Measurements from ENCODE around the gene TYMP. TPM values are rescaled to one million over a fixed set of nuclear protein-coding genes. Genes with fewer than 3 reads are reported as not detected.
A peak's percentile ranks its signal among the peaks of the same experiment; 100 is the strongest.
"Not testable (repeated sequence)": the region's sequence is repeated elsewhere in the genome, so short reads cannot be mapped to it uniquely, and the experiment has no call there.

Gene TYMP
- total RNA-seq, 1 experiment from 2014 or later, result 3.2 TPM

DNA sequence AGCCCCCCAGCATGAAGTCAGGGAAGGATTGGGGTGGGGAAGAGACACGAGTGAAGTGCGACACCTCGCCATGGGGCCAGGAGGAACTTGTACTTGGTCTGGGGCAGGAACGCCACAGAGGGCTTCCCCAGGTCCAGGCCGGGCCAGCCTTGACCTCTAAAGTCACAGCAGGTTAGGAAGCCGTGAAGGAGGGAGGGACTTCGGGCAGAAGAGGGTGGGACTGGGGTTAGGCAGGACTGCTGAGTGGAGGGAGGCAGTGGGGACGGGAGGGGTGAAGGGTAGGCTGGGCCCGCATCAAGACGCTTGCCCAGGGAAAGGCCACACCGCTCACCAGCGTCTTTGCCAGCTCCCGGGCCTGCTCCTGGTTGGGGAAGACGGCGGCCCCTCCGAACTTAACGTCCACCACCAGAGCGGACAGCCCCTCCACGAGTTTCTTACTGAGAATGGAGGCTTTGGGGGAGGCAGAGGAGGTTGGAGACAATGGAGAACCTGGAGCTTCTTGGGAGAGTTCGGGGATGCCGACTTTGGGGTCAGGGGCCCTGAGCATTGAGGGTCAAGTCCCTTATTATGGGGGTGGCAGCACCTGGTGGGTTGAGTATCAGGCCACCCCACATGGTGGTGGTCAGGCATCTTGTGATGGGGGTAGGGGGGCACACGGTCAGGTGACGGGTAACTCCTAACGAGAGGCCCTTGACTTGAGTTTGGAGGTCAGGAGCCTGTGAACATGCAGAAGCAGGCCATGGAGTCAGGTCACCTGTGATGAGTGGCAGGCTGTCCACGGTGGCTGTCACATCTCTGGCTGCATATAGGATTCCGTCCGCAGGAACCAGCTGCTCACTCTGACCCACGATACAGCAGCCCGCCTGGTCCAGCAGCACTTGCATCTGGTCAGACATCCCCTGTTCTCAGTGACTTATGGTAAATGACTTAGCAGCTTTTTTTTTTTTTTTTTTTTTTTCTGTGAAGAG, 2.7 kb downstream of the TYMP start:
- no peak for DNase-seq (ENCODE audit: low read depth in 1 of 2, low spot score in 2 of 2)
- Histone ChIP-seq H3K9me3 (replicated peaks) (peaks cover 18% of the 10 kb centered on the region), H3K27ac (peak overlapping the region; percentile 63; the same call in 1 of the 2 replicates), H3K36me3 (peaks cover 34% of the 10 kb centered on the region), H3K4me3 (peak overlapping the region; percentile 53), H3K4me1 (replicated peaks) (peaks cover 52% of the 10 kb centered on the region), H3K27me3 (replicated peaks) (peaks cover 26% of the 10 kb centered on the region)

DNA sequence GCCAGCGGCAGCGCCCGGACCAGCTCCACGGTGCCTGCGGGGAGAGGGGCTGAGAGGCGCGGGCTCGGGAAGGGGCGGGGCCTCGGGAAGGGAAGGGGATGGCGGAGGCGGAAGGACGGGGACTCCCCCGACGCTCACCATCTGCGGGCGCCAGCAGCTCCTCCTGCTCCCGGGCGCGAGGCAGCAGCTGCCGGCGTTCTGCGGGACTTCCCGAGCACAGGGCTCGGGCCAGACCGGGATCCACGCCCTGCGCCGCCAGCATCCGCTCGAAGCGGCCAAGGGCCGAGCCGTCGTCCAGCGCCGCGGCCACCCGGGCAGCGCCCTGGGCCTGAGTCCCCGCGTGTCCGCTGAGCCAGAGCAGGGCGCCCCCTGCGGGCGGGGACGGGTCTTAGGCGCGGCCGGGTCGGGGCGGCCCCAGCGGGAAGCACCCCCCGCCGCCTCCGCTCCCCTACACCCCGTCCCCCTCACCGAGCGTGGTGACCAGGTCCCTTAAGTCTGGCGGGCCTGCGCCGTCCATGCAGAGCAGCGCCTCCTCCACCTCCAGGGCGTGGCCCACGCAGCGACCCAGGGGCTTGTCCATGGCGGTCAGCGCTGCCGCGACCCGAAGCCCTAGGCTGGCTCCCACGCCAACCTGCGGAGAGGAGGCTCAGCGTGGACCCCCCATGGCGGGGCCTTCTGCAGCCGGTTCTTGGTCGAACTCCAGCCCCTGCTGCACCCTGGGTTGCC, 3.5 kb downstream of the TYMP start:
- peaks cover 17% of the 10 kb centered on the region for H3K27me3 ChIP-seq (replicated peaks)
- peaks cover 18% of the 10 kb centered on the region for H3K9me3 ChIP-seq (replicated peaks)
- peaks cover 42% of the 10 kb centered on the region for H3K36me3 ChIP-seq
- peak overlapping the region; percentile 53 for H3K4me3 ChIP-seq
- peaks cover 43% of the 10 kb centered on the region for H3K4me1 ChIP-seq (replicated peaks)
- DNase-seq (ENCODE audit: low read depth in 1 of 2, low spot score in 2 of 2), result peak; percentile 88 to 90
- H3K27ac ChIP-seq, result peak overlapping the region; percentile 63

DNA sequence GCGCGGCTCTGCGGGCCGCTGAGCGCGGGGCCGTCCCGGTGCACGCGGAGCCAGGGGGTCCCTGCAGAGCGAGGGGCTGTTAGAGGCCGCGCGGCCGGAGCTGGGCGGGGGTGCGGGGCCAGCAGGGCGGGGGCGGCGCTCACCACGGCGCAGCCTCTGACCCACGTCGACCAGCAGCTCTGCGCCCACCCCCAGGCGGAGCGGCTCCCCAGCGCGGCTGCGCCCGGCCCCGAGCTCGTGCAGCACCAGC, 4.0 kb downstream of the TYMP start:
- peaks cover 39% of the 10 kb centered on the region for H3K4me1 ChIP-seq (replicated peaks)
- peak overlapping the region; percentile 63 for H3K27ac ChIP-seq
- peaks cover 45% of the 10 kb centered on the region for H3K36me3 ChIP-seq
- no peak for DNase-seq (ENCODE audit: low read depth in 1 of 2, low spot score in 2 of 2)
- H3K9me3 ChIP-seq (replicated peaks), result peaks cover 14% of the 10 kb centered on the region
- H3K4me3 ChIP-seq, result peak overlapping the region; percentile 53
- peaks cover 12% of the 10 kb centered on the region for H3K27me3 ChIP-seq (replicated peaks)

DNA sequence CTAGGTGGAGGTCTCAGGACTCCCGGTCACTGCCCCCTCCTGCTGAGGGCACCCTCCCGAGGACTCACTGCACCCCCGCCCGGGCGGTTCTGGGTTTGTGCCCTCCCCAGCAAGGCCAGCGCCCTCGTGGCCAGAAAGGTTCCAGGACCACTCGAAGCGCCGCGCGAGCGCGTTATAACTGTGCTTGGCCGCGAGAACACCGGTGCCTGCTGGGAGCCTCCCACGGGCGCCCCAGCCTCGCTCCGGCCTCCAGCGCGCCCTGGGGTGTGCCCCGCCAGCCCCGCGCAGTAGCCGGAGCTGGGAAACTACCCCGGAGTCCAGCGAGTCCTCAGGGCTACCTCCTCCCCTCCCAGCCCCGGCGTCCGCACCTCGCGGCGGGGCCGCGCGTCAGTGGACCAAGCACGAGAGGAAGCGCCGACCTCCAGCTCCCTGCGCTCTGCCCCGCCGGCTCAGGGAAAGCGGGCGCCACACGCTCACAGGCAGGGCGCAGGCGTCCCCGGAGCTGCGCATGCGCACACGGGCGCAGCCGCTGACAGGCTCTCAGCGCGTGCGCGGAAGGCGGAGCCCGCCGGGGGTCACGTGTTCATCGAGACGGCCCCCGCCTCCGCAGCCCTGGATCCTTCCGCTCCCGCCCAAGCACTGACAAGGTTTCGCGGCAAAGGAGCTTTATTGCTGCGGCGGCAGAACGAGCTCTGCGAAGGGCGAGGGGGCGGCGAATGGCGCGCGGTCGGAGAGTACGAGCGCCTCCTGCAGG, 4.5 kb downstream of the TYMP start, which contains the start of gene SCO2:
TSS of gene SCO2 (minus strand) at position 495 of the 754 bp plus-strand sequence. CDS start 1,187 bp downstream, outside the sequence.
- peak within 1 kb of the TSS; percentile 53 for H3K4me3 ChIP-seq
- H3K36me3 ChIP-seq, result peaks cover 48% of the 10 kb centered on the region
- peaks cover 34% of the 10 kb centered on the region for H3K4me1 ChIP-seq (replicated peaks)
- peaks cover 11% of the 10 kb centered on the region for H3K9me3 ChIP-seq (replicated peaks)
- peak within 1 kb of the TSS; percentile 63 for H3K27ac ChIP-seq
- peak; percentile 96 to 98 for DNase-seq (ENCODE audit: low read depth in 1 of 2, low spot score in 2 of 2)
- H3K27me3 ChIP-seq (replicated peaks), result peaks cover 7% of the 10 kb centered on the region

DNA sequence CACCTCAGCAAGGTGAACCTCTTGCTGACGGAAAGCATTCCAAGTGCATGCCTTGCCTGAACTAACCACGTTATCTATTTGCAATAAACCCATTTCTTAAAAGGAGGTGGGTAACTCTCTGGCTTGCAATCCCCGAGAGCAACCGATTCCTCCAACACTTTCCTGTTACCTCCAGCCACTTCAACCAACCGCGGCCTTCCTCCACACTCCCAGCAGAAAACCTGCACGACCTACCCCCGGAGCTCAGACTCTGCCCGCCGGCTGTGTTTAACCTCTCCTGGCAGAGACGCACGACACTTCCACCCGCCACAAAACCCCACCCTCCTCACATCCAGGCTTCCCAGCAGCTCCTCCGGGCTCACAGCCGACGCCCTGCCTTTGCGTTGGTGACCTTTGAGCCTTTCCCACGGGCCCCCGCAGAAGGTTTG, 5.1 kb downstream of the TYMP start:
- H3K27me3 ChIP-seq (replicated peaks), result peaks cover 1% of the 10 kb centered on the region
- peaks cover 5% of the 10 kb centered on the region for H3K9me3 ChIP-seq (replicated peaks)
- H3K36me3 ChIP-seq, result peaks cover 51% of the 10 kb centered on the region
- peak overlapping the region; percentile 26 for H3K27ac ChIP-seq
- peak overlapping the region; percentile 53 for H3K4me3 ChIP-seq
- DNase-seq (ENCODE audit: low read depth in 1 of 2, low spot score in 2 of 2), result no peak
- peaks cover 28% of the 10 kb centered on the region for H3K4me1 ChIP-seq (replicated peaks)

DNA sequence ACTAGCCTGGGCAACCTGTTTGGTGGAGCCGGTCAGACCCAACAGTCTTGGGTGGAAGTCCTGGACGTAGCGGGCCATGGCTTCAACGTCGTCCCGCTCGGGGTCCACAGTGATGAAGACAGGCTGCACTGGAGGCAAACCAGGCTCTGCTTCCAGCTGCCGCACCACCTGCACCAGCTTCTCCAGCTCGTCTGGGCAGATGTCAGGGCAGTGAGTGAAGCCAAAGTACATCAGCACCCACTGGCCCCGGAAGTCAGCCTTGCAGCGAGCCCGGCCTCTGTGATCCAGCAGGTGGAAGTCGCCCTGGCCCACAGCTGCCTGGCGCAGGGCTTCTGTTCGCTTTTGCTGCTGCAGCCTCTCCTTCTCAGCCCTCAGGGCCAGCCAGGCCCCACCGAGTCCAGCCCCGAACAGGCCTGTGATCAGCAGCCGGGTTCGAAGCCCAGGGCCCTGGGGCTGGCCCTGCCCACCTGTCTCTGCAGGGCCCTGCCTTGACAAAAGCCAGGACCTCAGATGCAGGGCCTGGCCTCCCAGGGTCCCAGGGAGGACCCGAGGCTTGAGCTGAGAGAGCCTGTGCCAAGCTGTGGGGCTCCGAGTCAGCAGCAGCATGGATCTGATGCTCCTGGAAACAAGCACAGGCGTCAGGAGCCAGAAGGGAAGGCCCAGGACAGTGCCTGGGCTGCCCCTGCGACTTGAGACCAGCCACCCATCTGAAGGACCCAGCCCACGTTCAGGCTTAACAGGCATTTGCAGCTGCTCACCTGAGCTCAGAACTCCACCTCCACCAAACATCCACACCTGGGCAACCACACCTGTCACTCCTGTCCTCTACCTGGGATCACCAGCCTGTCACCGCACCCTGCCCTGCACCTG, 5.8 kb downstream of the TYMP start:
- no peak overlapping the region for H3K27ac ChIP-seq
- peak overlapping the region; percentile 53 for H3K4me3 ChIP-seq
- DNase-seq (ENCODE audit: low read depth in 1 of 2, low spot score in 2 of 2), result no peak
- peaks cover 22% of the 10 kb centered on the region for H3K4me1 ChIP-seq (replicated peaks)
- H3K36me3 ChIP-seq, result peaks cover 57% of the 10 kb centered on the region
- H3K9me3 ChIP-seq (replicated peaks), result no peaks in the 10 kb centered on the region; the same call in 1 of the 2 replicates
- H3K27me3 ChIP-seq (replicated peaks), result no peaks in the 10 kb centered on the region

DNA sequence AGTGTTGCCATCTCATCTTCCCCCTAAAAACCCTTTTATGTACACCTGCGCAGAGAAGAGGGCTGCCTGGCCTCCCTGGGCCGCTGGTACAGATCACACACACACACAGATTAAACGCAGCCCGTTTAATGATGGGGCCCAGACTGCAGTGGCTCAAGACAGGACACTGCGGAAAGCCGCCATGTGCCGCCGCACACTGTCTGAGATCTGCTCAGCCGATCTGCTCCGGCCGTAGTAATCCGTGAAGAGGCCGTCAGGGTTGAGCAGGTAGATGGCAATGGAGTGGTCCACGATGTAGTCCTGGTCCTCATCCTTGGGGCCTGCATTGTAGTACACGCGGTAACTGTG, 6.4 kb downstream of the TYMP start:
- Histone ChIP-seq H3K4me1 (replicated peaks) (peaks cover 22% of the 10 kb centered on the region), H3K9me3 (replicated peaks) (no peaks in the 10 kb centered on the region), H3K4me3 (no peak overlapping the region), H3K36me3 (peaks cover 64% of the 10 kb centered on the region), H3K27ac (no peak overlapping the region), H3K27me3 (replicated peaks) (no peaks in the 10 kb centered on the region)
- DNase-seq (ENCODE audit: low read depth in 1 of 2, low spot score in 2 of 2), result no peak

DNA sequence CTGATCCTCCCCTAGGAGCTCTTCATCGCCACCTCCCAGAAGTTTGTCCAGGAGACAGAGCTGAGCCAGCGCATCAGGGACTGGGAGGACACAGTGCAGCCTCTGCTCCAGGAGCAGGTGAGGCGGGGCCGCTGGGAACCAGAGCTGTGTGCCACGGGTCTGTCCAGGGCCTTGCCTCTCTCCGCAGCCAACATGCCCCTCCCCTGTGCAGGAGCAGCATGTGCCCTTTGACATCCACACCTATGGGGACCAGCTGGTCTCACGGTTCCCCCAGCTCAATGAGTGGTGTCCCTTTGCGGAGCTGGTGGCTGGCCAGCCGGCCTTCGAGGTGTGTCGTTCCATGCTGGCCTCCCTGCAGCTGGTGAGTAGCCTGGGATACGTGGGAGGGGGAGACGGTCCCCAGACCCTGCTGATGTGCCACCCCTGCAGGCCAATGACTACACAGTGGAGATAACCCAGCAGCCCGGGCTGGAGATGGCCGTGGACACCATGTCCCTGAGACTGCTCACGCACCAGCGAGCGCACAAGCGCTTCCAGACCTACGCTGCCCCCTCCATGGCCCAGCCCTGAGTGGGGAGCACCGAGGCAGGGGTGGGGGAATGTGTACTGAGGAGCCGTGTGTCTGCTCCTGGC, 6.9 kb downstream of the TYMP start:
- peaks cover 69% of the 10 kb centered on the region for H3K36me3 ChIP-seq
- H3K9me3 ChIP-seq (replicated peaks), result no peaks in the 10 kb centered on the region
- no peak for DNase-seq (ENCODE audit: low read depth in 1 of 2, low spot score in 2 of 2)
- no peak overlapping the region for H3K27ac ChIP-seq
- peaks cover 22% of the 10 kb centered on the region for H3K4me1 ChIP-seq (replicated peaks)
- no peak overlapping the region for H3K4me3 ChIP-seq
- no peaks in the 10 kb centered on the region for H3K27me3 ChIP-seq (replicated peaks)

DNA sequence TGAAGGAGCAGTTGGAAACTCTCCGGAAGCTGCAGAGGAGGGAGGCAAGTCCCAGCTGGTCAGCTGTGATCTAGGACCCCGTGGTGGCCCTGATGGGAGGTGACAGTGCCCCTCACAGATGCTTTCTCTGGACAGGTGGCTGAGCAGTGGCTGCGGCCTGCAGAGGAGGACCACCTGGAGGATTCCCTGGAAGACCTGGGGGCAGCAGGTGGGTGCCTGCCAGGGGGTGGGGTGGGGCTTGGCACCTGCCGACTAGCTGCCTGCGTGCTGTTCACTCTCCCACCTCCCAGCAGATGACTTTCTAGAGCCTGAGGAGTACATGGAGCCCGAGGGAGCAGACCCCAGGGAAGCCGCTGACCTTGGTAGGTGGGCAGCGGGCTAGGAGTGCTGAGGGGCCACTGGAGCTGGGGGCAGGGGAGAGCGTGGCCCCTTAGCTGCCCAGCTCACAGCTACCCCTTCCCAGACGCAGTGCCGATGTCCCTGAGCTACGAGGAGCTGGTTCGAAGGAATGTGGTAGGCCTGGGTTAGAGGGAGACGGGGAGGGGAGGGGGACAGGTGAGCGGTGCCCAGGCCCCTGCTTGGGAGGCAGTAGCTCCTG, 7.5 kb downstream of the TYMP start:
- Histone ChIP-seq H3K4me3 (no peak overlapping the region), H3K36me3 (peaks cover 75% of the 10 kb centered on the region), H3K4me1 (replicated peaks) (peaks cover 22% of the 10 kb centered on the region), H3K27me3 (replicated peaks) (no peaks in the 10 kb centered on the region), H3K27ac (no peak overlapping the region), H3K9me3 (replicated peaks) (no peaks in the 10 kb centered on the region)
- no peak for DNase-seq (ENCODE audit: low read depth in 1 of 2, low spot score in 2 of 2)

DNA sequence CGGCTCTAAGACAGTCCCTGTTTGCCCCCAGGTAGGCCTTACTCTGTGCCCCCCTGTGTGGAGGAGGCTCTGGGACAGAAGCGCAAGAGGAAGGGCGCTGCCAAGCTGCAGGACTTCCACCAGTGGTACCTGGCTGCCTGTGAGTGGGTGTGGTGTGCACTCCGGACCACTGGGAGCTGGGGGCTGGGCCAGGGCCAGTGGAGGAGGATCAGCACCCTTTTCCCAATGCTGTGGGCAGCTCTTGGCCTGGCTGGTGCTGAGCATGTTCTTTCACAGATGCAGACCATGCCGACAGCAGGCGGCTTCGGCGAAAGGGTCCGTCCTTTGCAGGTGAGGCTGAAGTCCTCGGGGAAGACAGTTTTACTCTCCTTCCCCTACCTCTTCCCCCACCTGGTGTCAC, 8.1 kb downstream of the TYMP start:
- peaks cover 19% of the 10 kb centered on the region for H3K4me1 ChIP-seq (replicated peaks)
- H3K27ac ChIP-seq, result no peak overlapping the region
- no peaks in the 10 kb centered on the region for H3K9me3 ChIP-seq (replicated peaks)
- DNase-seq (ENCODE audit: low read depth in 1 of 2, low spot score in 2 of 2), result no peak
- H3K36me3 ChIP-seq, result peaks cover 81% of the 10 kb centered on the region
- no peaks in the 10 kb centered on the region for H3K27me3 ChIP-seq (replicated peaks)
- no peak overlapping the region for H3K4me3 ChIP-seq

DNA sequence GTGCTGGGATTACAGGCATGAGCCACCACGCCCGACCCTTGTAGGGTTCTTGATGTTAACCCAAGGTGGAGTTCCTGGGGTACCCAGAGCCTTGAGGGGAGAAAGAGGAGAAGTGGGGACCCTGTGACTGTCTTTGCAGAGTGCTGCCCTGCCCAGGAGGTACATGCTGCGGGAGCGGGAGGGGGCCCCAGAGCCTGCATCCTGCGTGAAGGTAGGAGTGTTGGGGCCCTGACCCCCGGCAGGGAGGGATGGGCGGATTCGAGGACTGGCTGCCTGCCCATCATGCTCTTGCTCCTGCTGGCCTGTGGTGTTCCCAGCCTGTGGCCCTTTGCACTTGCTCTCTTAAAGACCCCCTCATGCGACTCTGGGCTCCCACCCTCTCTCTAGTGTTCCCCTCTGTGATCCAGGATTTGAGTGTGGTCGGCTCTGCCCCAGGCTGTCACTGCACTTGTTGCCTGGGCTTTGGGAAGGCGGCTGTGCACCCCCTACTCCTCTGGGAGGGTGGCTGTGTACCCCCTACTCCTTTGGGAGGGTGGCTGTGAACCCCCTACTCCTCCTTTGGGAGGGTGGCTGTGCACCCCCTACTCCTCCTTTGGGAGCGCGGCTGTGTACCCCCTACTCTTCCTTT, 8.9 kb downstream of the TYMP start:
- H3K27me3 ChIP-seq (replicated peaks), result no peaks in the 10 kb centered on the region
- H3K9me3 ChIP-seq (replicated peaks), result no peaks in the 10 kb centered on the region
- no peak for DNase-seq (ENCODE audit: low read depth in 1 of 2, low spot score in 2 of 2)
- peaks cover 12% of the 10 kb centered on the region for H3K4me1 ChIP-seq (replicated peaks)
- H3K4me3 ChIP-seq, result no peak overlapping the region
- H3K36me3 ChIP-seq, result peaks cover 85% of the 10 kb centered on the region
- H3K27ac ChIP-seq, result no peak overlapping the region

DNA sequence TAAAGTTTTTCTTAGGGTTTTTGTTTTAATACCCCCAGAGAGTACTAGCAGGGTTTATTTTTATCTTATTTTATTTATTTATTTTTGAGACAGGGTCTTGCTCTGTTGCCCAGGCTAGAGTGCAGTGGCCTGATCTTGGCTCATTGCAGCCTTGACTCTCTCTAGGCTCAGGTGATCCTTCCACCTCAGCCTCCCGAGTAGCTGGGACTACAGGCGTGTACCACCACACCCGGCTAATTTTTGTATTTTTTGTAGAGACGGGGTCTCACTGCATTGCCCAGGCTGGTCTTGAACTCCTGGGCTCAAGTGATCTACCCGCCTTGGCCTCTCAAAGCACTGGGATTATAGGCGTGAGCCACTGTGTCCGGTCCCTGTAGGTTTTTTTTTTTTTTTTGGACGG, 9.6 kb downstream of the TYMP start:
- not testable (repeated sequence) for H3K4me3 ChIP-seq; H3K9me3 ChIP-seq (replicated peaks); DNase-seq (ENCODE audit: low read depth in 1 of 2, low spot score in 2 of 2); H3K27me3 ChIP-seq (replicated peaks); H3K27ac ChIP-seq
- Histone ChIP-seq H3K36me3 (peaks cover 84% of the 10 kb centered on the region), H3K4me1 (replicated peaks) (peaks cover 11% of the 10 kb centered on the region)
